ENCODE results near the gene PITRM1. TPM values are rescaled to one million over a fixed set of nuclear protein-coding genes. Genes with fewer than 3 reads are reported as not detected.
A peak's percentile ranks its signal among the peaks of the same experiment; 100 is the strongest.
"Not testable (repeated sequence)": the region's sequence is repeated elsewhere in the genome, so short reads cannot be mapped to it uniquely, and the experiment has no call there.

Gene PITRM1
- total RNA-seq, 1 experiment from 2014 or later = 134 TPM

DNA sequence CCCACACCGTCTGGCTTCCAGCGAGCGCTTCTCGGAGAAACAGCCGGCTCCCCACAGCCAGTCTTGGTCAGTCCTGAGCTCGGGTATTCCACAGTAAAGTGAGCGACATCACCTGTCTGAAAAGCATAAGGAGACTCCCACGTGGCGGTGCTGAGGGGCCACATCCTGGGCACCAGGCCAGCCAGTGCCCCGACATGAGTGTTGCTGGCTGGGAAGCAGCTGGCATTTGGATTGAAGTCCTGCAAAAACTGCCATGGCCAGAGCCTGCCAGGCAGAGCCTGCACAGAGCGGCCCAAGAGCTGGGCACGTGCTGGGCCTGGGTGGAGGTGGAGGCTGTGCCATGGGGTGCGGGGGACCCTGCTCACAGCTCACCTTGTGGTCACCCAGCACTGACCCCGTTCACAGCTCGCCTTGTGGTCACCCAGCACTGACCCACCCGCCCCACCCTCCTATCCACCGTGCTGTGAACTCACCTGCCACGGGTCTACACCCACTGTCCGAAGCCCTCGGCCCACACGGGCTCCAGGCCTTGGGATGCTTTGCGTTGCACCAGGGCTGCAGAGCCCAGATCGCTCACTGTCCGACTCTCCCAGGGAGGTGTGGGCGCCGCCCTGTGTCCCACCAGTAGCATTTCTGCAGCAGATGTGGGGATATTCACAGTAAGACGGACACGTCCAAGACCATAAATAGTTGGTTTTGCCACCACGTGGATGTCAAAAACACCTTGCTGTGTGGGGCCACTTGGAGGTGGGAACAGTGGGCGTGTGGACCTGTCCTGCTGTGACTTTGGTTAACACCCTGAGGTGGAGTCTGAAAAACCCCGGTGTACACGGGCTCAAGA is 48.8 kb downstream of the PITRM1 start:
- no peak for DNase-seq (ENCODE audit: low read depth)

GRCh38 chr10:3122486-3123205 is 49.9 kb downstream of the PITRM1 start:
- no peak for DNase-seq (ENCODE audit: low read depth)

DNA sequence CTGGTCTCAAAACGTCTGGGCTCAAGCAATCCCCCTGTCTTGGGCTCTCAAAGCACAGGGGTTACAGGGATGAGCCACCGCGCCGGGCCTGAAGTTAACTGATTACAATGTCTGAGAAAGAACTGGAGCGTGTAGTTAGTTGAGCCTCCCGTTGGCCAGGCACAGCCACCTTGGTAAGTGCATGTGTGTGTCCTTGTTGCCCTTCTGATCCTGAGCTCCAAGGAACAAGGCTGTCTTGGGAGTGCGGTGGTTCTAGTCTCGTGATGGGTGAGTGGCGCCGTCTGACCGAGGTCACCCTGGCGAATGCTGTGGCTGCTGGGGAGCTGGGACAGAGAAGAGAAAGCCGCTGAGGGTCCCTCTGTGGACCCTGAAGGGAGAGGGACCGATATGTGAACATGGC is 50.5 kb downstream of the PITRM1 start:
- DNase-seq (ENCODE audit: low read depth) = no peak

GRCh38 chr10:3119796-3120459 is 52.7 kb downstream of the PITRM1 start:
- peak; percentile 34 for DNase-seq (ENCODE audit: low read depth)

DNA sequence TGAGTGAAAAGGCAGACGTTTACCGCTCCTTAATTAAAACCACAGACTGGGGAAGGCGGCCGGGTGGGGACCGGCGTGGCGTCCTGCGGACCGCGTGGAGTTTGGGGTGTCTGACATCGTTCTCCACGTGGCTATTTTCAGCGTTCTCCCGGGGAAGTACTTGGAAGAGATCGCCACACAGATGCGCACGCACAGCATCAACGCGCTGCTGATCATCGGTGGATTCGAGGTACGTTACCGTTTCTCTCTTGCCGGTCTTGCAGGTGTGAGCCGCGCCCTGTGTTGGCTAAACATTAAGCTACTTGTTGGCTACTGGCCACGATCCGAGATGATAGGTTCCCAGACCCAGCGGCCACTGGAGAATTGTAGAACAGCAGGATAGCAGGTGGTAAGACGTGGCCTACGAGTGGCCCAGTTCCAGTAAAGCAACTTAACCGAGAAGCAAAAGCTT is 53.9 kb downstream of the PITRM1 start:
- no peak for DNase-seq (ENCODE audit: low read depth)

GRCh38 chr10:3117486-3117885 is 55.1 kb downstream of the PITRM1 start:
- DNase-seq (ENCODE audit: low read depth) = no peak

DNA sequence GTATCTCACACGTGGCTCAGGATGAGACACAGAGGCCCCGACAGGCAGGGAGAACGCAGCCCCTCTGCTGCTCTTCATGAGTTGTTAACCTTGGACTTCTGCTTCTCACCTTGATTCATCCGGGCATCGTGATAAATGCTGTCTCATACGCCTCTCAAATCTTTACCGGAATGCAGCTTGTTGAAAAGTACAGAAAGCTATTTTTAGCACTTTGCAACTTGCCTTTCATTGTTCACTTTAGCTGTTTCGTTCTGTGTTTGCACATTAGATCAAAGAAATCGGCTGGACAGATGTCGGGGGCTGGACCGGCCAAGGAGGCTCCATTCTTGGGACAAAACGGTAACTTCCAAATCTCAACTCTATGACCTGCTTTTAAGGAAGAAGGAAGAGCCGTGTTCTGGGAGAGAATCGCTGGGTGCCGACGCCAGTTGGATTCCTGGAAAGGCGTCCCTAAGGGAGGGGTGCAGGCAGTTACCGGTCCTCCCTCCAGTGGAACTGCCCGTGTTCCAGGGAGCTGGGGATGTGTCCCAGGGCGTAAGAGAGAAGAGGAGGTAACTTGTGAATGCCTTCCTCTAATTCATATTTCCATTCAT is 56.0 kb downstream of the PITRM1 start:
- DNase-seq (ENCODE audit: low read depth) = no peak

DNA sequence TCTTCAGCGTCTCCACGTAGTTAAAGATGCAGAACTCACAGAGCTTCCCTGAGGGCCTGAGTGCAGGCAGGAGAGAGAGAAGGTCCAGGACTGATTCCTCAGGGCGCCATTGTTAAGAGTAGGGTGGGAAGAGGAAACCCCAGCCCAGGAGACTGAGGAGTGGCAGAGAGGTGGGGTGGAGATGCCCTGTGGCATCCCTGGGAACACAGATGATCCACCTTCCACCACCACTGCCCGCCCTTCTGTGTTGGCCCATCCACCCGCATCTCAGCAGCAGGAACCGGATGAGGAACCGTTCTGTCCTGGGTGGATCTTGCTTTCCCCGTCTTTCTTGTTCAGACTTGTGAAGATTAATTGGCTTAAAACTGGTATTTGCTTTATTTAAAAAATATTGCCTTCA is 56.9 kb downstream of the PITRM1 start:
- DNase-seq (ENCODE audit: low read depth) = no peak

- DNase-seq (ENCODE audit: low read depth) = no peak
Measured at GRCh38 chr10:3113343-3113720, 59.2 kb downstream of the PITRM1 start.

GRCh38 chr10:3111621-3112163 is 60.9 kb downstream of the PITRM1 start:
- DNase-seq (ENCODE audit: low read depth) = no peak

DNA sequence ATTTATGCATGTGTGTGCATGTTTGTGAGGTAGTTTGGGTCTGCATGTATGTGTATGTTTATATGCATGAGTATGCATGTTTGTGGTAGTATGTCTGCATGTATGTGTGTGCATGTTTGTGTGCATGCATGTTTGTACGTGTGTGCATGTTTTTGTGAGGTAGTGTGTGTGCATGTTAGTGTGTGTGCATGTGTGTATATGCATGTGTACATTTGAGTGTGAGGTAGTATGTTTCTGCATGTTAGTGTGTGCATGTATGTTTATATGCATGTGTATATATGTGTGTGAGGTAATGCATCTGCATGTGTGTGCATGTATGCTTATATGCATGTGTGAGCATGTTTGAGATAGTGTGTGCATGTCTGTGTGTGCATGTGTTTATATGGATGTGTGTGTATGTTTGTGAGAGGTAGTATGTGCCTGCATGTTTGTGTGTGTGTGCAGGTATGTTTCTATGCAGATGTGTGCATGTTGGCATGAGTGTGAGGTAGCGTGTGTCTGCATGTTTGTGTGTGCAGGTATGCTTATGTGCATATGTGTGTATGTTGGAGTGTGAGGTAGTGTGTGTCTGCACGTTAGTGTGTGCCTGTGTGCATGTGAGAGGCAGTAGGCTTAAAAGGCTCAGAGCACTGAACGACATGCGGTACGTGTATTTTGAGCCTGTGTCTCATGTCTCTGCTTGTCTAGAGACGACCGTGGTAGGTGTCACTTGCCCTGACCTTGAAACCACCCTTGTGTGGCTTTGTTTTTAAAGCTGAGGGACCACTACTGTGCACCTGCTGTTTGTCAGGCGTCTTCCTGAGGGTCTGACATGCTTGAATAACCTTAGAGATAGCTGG is 61.6 kb downstream of the PITRM1 start:
- no peak for DNase-seq (ENCODE audit: low read depth)

GRCh38 chr10:3109633-3110032 is 62.9 kb downstream of the PITRM1 start:
- no peak for DNase-seq (ENCODE audit: low read depth)

- DNase-seq (ENCODE audit: low read depth) = no peak
Measured at GRCh38 chr10:3109196-3109595, 63.4 kb downstream of the PITRM1 start.

DNA sequence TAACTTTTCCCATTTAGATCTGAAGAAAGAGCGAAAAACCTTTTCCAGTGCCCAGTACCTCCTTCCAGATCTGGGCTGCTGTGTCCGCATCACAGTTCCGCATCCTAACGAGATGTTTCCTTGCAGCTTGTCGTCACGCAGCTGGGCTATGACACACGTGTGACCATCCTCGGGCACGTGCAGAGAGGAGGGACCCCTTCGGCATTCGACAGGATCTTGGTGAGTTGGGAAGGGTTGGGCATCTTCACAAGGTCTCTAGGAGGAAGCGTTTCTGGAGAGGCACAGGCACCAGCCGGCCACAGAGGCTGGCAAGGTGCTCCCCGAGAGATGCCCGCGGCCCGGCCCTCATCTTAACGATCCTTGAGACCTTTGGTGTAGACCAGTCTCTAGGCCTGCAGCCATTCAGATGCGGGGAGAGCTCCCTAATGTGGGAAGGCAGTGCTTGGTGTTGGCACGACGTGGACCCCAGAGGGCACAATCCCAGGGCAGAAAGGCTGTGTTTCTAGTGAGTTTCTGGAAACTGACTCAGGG is 63.9 kb downstream of the PITRM1 start:
- no peak for DNase-seq (ENCODE audit: low read depth)

DNA sequence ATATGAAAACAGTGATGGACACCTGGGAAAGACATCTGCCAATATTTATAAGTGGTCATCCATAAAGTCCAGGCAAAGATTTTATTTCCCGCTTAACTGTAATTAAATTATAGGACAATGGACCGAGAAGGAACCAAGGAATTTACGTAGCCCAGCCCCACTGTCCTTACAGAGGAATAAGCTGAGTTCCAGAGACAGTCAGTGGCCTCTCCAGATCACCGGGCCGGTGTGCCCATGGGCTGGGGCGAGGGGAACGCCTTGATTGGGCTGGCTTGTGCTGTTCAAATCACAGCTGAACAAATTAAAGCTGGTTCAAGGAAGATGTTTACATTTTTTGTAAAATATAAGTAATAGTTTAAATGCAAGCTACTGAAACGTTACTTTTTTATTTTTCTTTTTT is 64.5 kb downstream of the PITRM1 start:
- no peak for DNase-seq (ENCODE audit: low read depth)

DNA sequence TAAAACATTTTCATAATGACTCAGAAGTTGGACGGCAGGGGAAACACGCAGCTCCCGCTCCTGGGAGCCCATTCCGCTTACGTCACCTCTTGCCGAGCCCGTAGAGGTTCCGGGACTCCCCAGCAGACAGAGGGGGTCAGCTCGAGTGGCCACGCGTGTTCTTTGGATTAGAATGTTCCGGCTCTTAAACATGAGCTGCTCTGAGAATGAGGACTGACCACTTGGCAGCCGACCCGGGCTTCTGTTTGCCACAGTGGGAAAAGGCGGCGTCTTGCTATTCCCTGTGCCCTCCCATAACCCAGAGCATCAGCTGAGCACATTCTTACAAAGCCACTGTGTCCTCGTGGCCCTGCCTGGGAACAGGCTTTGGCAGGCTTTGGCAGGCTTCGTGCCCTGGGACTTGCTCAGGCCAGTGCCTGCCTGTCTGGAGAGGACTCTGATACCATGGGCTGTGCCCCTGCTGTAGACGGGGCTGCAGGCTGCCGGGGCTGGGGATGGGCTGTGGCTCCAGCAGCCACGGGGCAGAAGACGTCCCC is 65.1 kb downstream of the PITRM1 start:
- DNase-seq (ENCODE audit: low read depth) = peak; percentile 98

GRCh38 chr10:3106928-3107425 is 65.6 kb downstream of the PITRM1 start:
- no peak for DNase-seq (ENCODE audit: low read depth)

- DNase-seq (ENCODE audit: low read depth) = not testable (repeated sequence)
Measured at GRCh38 chr10:3106328-3106727, 66.3 kb downstream of the PITRM1 start.

- no peak for DNase-seq (ENCODE audit: low read depth)
Measured at GRCh38 chr10:3105905-3106304, 66.7 kb downstream of the PITRM1 start.

DNA sequence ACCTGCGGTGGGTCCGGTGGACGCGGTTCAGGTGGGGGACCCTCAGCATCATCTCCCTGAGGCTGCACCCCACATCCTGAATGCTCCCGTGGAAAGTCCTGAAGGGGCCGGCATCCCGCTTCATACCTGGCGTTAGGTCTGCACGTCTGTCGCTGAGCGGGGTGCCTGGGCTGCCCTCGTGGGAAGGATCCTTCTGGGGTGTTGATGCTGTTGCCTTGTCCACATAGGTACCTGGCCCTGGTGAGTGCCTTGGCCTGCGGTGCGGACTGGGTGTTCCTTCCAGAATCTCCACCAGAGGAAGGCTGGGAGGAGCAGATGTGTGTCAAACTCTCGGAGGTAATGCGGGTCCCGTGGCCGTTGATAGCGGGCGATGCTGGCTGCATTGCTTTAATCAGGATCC is 67.4 kb downstream of the PITRM1 start:
- no peak for DNase-seq (ENCODE audit: low read depth)
